Lower leg skin (tissue), 4 donors: ENCODE results near the gene ZHX3. TPM values are rescaled to one million over a fixed set of nuclear protein-coding genes. Genes with fewer than 3 reads are reported as not detected.
A peak's percentile ranks its signal among the peaks of the same experiment; 100 is the strongest.

ENCODE experiments used
- DNase-seq, 2 donors: peaks; one replicate each; pipeline ENCODE4 v3.0.0-alpha.2; 2019; ENCODE audit warnings: low spot score in 2 of 2
- H3K4me3 ChIP-seq: fragments of 200-600 bp; sonication (generic); 2 replicates; pipeline ENCODE4 v1.5.1; 2017; ENCODE audit warnings: mild to moderate bottlenecking, low read depth; ENCODE audit not compliant: poor library complexity, severe bottlenecking
- CTCF ChIP-seq, 3 donors: fragments of 450-650 bp; IDR thresholded peaks; one replicate each; pipeline ENCODE4 v1.5.1; 2016; ENCODE audit warnings: antibody characterized with exemption in 3 of 3, mild to moderate bottlenecking in 3 of 3, moderate library complexity in 2 of 3
- POLR2A ChIP-seq, 2 donors: fragments of 450-650 bp; IDR thresholded peaks; one replicate each; pipeline ENCODE4 v1.6.1; 2016 to 2017; ENCODE audit warnings: antibody characterized with exemption in 2 of 2, mild to moderate bottlenecking in 1 of 2, moderate library complexity in 1 of 2
- WGBS, 2 donors: methylation state at CpG; one replicate each; pipeline ENCODE4 v1.1.5; 2018; 5-methylcytosine and 5-hydroxymethylcytosine counted together
- intact Hi-C: fragments of 100-400 bp; cut with DNase I; formaldehyde crosslinking; loops from one replicate; pipeline ENCODE4 v1.15.0; 2023; ENCODE audit warnings: low total_unique reads
- total RNA-seq, 4 donors: library from RNA; depleted of rRNA; stranded (reverse); fragments of >200 nt; gene quantifications; one replicate each; pipeline ENCODE4 v1.1.0, GENCODE V29; 2016

The ZHX3 gene
- total RNA-seq, 4 donors from 2014 or later, result 19.3 to 33.1 (median 25.5) TPM

- intact Hi-C loops, result no loop called here
- WGBS, 2 donors, result 94 to 98% methylated on average over 5 of the region's 5 CpGs
- peak in 1 of 2 donors; percentile 54 for DNase-seq
- TF ChIP-seq CTCF (IDR thresholded peaks at IDR 0.05), result no peak
- no peak for TF ChIP-seq POLR2A (IDR thresholded peaks at IDR 0.05)
- no peak overlapping the region for H3K4me3 ChIP-seq
Measured at GRCh38 chr20:41191562-41192500, 125.7 kb downstream of the ZHX3 start.

- no peak for DNase-seq
- no peak for TF ChIP-seq POLR2A (IDR thresholded peaks at IDR 0.05)
- no peak for TF ChIP-seq CTCF (IDR thresholded peaks at IDR 0.05)
- intact Hi-C loops, result no loop called here
- no peak overlapping the region for H3K4me3 ChIP-seq
Measured at GRCh38 chr20:41187668-41188067, 129.9 kb downstream of the ZHX3 start.

- TF ChIP-seq CTCF (IDR thresholded peaks at IDR 0.05) (no peak), POLR2A (IDR thresholded peaks at IDR 0.05) (no peak)
- DNase-seq, result peak in 1 of 2 donors; percentile 63
- no peak overlapping the region for H3K4me3 ChIP-seq
- intact Hi-C loops, result no loop called here
- 76 to 82% methylated on average over 11 of the region's 11 CpGs for WGBS, 2 donors
Measured at GRCh38 chr20:41185013-41185757, 132.3 kb downstream of the ZHX3 start.

GRCh38 chr20:41183831-41184230 is 133.7 kb downstream of the ZHX3 start:
- intact Hi-C loops, result no loop called here
- DNase-seq, result peak in 1 of 2 donors; percentile 62
- WGBS, 2 donors, result 74 to 100% methylated on average over 2 of the region's 2 CpGs
- H3K4me3 ChIP-seq, result no peak overlapping the region
- TF ChIP-seq POLR2A (IDR thresholded peaks at IDR 0.05), result no peak
- no peak for TF ChIP-seq CTCF (IDR thresholded peaks at IDR 0.05)

- intact Hi-C loops, result no loop called here
- 97 to 98% methylated on average over 6 of the region's 6 CpGs for WGBS, 2 donors
- TF ChIP-seq POLR2A (IDR thresholded peaks at IDR 0.05), result no peak
- H3K4me3 ChIP-seq, result no peak overlapping the region
- peak in 1 of 2 donors; percentile 54 for DNase-seq
Measured at GRCh38 chr20:41183391-41183790, 134.1 kb downstream of the ZHX3 start.
